ACC112 (cell line): Measurements from ENCODE around the gene SYNPR.

ENCODE experiments used
- H2AFZ ChIP-seq: fragments of 200-600 bp; sonication (generic); one replicate; pipeline ENCODE4 v1.6.0; 2017; ENCODE audit warnings: antibody characterized with exemption, low read length; ENCODE audit not compliant: unreplicated experiment
- H3K27ac ChIP-seq: fragments of 200-600 bp; sonication (generic); 2 replicates; pipeline ENCODE4 v1.5.1; 2014; ENCODE audit warnings: low read depth, mild to moderate bottlenecking, antibody characterized with exemption, low read length, moderate library complexity
- H3K27me3 ChIP-seq: fragments of 200-600 bp; sonication (generic); 2 replicates; pipeline ENCODE4 v1.6.1; 2014; ENCODE audit warnings: mild to moderate bottlenecking, antibody characterized with exemption, low read length, moderate library complexity, mixed read lengths; ENCODE audit not compliant: insufficient read depth
- H3K36me3 ChIP-seq: fragments of 200-600 bp; sonication (generic); 2 replicates; pipeline ENCODE4 v1.6.1; 2016; ENCODE audit warnings: mild to moderate bottlenecking, antibody characterized with exemption, low read length, moderate library complexity, mixed read lengths; ENCODE audit not compliant: insufficient read depth
- H3K4me1 ChIP-seq: fragments of 200-600 bp; sonication (generic); one replicate; pipeline ENCODE4 v1.6.1; 2016; ENCODE audit warnings: low read length, mixed read lengths; ENCODE audit not compliant: insufficient read depth, unreplicated experiment, control insufficient read depth
- H3K4me3 ChIP-seq: fragments of 200-600 bp; sonication (generic); 2 replicates; pipeline ENCODE4 v1.5.1; 2014; ENCODE audit warnings: mild to moderate bottlenecking, low read depth, low read length
- H3K79me2 ChIP-seq: fragments of 200-600 bp; sonication (generic); one replicate; pipeline ENCODE4 v1.6.0; 2016; ENCODE audit warnings: low read length; ENCODE audit not compliant: control insufficient read depth, unreplicated experiment, insufficient read depth

SYNPR gene

DNA sequence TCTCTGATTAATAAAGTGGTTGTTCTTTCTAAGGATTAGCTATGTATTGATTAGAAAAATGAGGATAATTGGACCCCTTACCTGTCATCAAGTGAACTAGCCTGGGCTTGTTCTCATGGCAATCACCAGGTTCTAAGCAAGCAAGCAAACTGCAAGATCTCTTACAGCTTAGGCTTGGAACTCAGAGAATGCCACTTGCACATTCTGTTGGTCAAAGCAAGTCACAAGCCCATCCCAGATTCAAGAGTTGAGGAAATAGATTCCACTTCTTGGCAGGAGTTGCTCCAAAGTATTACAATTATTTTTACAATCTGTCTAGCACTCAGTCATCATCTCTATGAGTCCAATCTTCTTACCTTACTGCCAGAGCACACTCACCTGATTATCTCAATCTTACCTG is 180.3 kb downstream of the SYNPR start:
- no peaks in the 10 kb centered on the region for H3K79me2 ChIP-seq
- no peak overlapping the region for H2AFZ ChIP-seq
- no peaks in the 10 kb centered on the region for H3K4me1 ChIP-seq
- H3K4me3 ChIP-seq = no peak overlapping the region
- H3K27ac ChIP-seq = no peak overlapping the region
- 0 out of 2 replicates have a peak, but pooled peaks cover 3% of the 10 kb centered on the region for H3K27me3 ChIP-seq
- no peaks in the 10 kb centered on the region for H3K36me3 ChIP-seq

DNA sequence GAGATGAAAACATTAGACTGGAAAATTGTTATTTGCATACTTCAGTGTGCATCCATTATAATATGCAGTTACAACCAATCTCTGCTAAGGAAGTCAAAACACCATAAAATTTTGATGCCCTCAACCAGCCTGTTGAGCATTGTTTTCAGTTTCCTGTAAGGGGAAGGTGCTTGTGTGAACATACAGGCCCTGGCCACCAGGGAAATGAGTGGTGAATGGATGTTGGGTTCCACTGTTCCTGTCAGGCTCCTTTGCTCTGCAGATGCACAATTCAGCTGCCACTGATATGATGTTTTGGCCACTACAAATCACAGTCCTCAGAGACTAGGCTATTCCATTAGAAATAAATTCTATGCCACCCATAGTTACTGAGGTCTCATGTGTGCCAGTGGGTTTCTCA is 184.6 kb downstream of the SYNPR start:
- no peaks in the 10 kb centered on the region for H3K36me3 ChIP-seq
- no peak overlapping the region for H3K4me3 ChIP-seq
- H3K4me1 ChIP-seq = no peaks in the 10 kb centered on the region
- H3K27me3 ChIP-seq = no peaks in the 10 kb centered on the region
- H3K27ac ChIP-seq = no peak overlapping the region
- H2AFZ ChIP-seq = no peak overlapping the region
- H3K79me2 ChIP-seq = no peaks in the 10 kb centered on the region

DNA sequence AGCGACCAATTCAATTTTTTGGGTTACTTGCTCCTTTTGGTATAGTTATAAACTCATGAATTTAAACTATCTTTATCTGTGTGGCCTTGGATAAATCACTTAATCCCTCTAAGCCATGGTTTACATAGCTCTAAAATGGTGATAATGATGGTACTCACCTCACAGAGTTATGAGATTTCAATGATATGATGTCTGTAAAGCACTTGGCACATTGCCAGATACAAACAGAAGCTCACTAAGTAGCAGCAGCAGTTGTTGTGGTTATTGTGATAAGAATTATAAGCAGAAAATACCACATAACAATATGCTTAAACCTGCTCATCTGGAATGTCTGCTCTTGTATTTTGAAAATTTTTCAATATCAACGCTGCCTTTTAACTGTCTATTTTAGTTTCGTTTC is 189.3 kb downstream of the SYNPR start:
- Histone ChIP-seq H3K27me3 (peaks cover 6% of the 10 kb centered on the region; the same call in 1 of the 2 replicates), H2AFZ (no peak overlapping the region), H3K79me2 (no peaks in the 10 kb centered on the region), H3K27ac (no peak overlapping the region), H3K4me3 (no peak overlapping the region), H3K4me1 (no peaks in the 10 kb centered on the region), H3K36me3 (no peaks in the 10 kb centered on the region)

DNA sequence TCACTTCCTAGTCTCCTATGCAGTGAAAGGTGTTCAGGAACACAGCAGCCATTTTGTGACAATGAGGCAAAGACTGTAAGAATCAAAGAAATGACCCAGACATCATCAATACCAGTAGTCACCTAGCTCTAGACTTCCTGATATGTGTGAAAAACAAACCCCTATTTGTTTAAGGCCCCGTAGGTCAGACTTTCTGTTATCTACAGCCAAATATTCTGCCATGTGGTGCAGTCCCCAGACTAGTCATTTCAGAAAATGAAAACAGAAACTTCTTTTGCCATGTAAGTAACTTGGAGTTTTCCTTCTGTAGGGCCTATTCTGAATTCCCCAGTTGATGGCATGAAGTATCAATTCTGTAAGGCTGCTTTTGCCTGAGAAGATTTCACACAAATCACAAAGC is 192.6 kb downstream of the SYNPR start:
- Histone ChIP-seq H3K4me3 (no peak overlapping the region), H3K79me2 (no peaks in the 10 kb centered on the region), H3K36me3 (no peaks in the 10 kb centered on the region), H3K27ac (no peak overlapping the region), H2AFZ (no peak overlapping the region), H3K4me1 (no peaks in the 10 kb centered on the region), H3K27me3 (peaks cover 15% of the 10 kb centered on the region; the same call in 1 of the 2 replicates)

DNA sequence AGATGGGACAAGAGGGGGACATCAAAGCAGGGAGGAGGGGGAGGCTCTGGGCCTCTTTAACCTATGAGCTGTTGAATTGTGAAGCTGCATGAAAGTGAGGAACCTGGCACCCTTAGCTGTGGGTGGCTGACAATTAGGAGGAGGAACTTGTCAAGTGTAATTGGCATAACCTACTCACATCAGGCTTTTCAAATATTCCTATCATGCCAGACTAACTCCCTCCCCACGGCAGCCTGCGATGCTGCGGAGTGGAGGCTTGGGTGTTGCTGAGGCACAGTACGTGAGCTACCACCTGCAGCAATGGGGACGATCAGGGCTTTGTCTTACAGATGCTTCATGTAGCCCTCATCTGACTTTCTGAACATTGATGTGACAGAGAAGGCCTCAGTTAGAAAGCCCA is 193.7 kb downstream of the SYNPR start:
- Histone ChIP-seq H3K36me3 (no peaks in the 10 kb centered on the region), H3K27me3 (peaks cover 15% of the 10 kb centered on the region; the same call in 1 of the 2 replicates), H3K4me3 (no peak overlapping the region), H3K27ac (no peak overlapping the region), H3K4me1 (no peaks in the 10 kb centered on the region), H3K79me2 (no peaks in the 10 kb centered on the region), H2AFZ (no peak overlapping the region)

DNA sequence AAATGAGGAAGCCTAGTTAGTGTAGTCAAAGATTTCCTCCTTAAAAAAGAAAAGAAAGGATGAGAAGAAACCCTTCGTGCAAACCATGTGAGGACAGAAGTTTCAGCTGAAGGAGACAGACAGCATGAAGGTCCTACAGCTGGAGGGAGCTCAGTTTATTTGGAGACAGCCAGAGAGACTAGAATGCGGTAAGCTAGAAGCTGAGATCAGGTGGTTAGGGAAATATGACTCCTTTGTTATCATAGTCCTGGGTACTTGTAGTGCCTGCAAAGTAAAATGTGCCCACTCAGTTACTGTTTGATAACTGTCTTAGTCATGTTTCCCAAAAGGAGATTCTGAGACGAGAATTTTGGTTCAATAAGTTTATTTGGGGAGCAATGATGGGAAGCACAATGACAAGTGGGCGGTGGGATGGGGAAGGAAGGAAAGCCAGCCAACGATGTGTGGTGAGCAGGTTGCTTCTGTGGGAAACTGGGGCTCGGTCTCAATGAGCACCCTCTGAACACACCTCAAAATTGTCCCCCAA is 195.6 kb downstream of the SYNPR start:
- H3K4me1 ChIP-seq = no peaks in the 10 kb centered on the region
- H3K27me3 ChIP-seq = peaks cover 28% of the 10 kb centered on the region
- no peak overlapping the region for H3K4me3 ChIP-seq
- no peaks in the 10 kb centered on the region for H3K36me3 ChIP-seq
- no peak overlapping the region for H3K27ac ChIP-seq
- H2AFZ ChIP-seq = no peak overlapping the region
- H3K79me2 ChIP-seq = no peaks in the 10 kb centered on the region

DNA sequence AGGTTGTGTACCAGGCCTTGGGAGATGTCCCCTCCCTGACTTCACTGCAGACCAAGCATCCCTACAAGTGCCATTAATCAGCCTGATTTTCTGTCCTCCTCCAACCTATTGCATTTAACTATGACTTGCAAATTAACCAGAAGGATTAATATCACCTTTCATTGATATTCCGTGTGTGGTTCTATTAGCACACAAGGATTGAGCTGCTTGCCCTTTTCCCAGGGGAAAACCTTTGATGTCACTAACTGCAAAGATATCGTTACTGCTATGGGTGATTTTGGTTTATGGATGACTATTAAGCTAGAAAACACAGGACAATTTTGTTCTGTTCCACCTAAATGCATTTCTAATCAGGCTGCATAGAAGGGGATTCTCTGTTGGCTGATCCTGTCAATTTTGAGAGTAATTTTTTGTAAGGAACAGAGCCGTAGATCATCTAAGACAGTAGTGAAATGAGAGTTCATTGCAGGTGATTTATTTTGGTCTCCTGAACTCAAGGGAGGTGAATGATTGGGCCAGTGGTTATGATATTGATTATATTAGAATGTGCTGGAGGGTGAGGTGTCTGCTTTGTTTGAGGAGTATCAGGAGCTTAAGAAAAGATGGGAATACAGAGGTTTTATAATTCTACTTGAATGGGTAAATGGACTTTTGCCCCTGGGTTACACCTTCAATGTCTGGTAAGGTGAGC is 196.9 kb downstream of the SYNPR start:
- H3K4me1 ChIP-seq = no peaks in the 10 kb centered on the region
- H3K36me3 ChIP-seq = no peaks in the 10 kb centered on the region

DNA sequence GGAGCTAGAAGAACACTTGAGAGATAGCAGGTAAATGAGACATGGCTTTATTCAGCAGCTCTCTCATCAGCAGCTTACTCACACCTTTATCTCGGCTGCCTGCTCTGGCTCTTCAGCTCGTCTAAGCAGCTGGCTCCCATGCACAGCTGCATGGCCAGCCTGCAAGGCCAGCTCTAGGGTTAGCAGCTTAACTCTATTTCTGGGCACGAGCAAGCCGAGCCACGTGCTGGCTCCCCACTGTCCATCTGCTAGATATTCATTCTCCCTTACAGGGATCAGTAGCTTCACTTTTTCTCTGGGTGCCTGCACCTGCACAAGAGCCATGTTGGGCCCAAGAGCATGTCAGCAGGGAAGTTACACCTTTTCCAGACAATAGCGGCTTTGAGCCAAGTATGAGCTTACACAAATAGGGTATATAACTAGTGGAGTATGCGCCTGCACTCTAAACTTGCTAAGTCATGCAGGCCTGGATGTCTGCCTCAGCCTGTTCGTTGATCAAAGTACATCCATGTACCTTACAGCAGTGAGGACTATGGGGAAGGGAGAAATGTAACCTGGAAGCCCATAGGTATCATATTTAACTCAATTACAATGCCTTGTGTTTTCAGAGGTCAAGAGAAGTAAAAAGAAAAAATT is 199.5 kb downstream of the SYNPR start:
- H3K27me3 ChIP-seq = peaks cover 30% of the 10 kb centered on the region
- H3K4me1 ChIP-seq = no peaks in the 10 kb centered on the region
- no peaks in the 10 kb centered on the region for H3K79me2 ChIP-seq
- no peak overlapping the region for H2AFZ ChIP-seq
- H3K27ac ChIP-seq = no peak overlapping the region
- H3K4me3 ChIP-seq = no peak overlapping the region
- H3K36me3 ChIP-seq = no peaks in the 10 kb centered on the region

More for the DNA sequence above, 196.9 kb downstream of the SYNPR start:
- Histone ChIP-seq H3K4me3 (no peak overlapping the region), H3K27ac (no peak overlapping the region), H3K79me2 (no peaks in the 10 kb centered on the region), H2AFZ (no peak overlapping the region), H3K27me3 (peaks cover 28% of the 10 kb centered on the region)

DNA sequence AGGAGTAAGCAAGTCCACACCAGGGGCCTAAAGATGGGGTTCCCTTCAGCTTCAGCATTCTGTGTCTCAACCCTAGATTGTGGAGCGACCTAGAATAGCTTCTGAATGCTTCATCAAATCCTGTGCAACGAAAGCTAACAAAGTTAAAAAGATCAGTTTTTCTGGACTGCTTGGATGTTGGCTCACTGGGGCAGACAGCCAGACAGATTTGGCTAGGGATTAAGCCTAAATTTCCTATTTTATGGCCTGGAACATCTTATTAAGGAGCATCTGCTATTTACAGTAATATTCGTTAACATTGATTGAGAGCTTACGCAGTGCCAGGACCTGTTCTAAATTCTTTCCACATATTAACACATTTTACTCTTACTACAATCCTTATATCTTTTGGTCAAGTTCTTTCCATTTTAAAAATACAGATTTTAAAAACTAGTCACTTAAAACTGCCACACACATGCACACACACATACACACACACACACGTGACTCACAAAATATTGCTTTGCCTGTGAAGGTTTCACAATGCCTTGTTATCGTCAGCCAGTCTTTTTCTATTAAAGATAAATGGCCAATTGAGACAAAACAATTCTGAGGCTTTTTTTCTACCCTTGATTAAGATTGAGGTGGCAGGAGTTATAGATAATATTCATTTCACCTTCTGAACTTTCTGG is 201.0 kb downstream of the SYNPR start:
- H3K4me1 ChIP-seq = no peaks in the 10 kb centered on the region
- no peak overlapping the region for H3K4me3 ChIP-seq
- no peaks in the 10 kb centered on the region for H3K79me2 ChIP-seq
- H3K27me3 ChIP-seq = peaks cover 25% of the 10 kb centered on the region
- H3K27ac ChIP-seq = no peak overlapping the region
- no peaks in the 10 kb centered on the region for H3K36me3 ChIP-seq
- no peak overlapping the region for H2AFZ ChIP-seq

DNA sequence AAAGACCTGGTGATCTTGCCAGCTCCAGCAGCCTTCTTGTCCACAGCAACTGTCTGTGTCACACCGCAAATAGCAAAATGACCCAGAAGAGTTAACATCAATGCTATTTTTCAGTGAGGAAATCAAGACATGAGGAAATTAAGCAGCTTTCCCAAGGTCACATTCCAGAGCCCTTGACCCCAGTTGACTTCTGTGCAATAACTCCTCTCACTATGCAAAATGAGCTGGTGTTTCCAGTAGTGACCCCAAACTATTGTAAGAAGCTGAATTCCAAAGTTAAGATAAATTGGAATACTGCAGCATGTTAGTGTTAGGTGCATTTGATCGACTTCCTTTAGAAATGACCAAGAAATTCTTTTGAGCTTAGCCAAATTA is 201.5 kb downstream of the SYNPR start:
- Histone ChIP-seq H2AFZ (no peak overlapping the region), H3K27ac (no peak overlapping the region), H3K36me3 (no peaks in the 10 kb centered on the region), H3K4me1 (no peaks in the 10 kb centered on the region), H3K27me3 (peaks cover 25% of the 10 kb centered on the region), H3K4me3 (no peak overlapping the region), H3K79me2 (no peaks in the 10 kb centered on the region)
